ENCODE data around the gene SEMA3E.
"Not testable (repeated sequence)": the region's sequence is repeated elsewhere in the genome, so short reads cannot be mapped to it uniquely, and the experiment has no call there.

SEMA3E gene

GRCh38 chr7:83486957-83487356, 162.0 kb downstream of the SEMA3E start:
- DNase-seq (ENCODE audit: low read depth), result no peak

- no peak for DNase-seq (ENCODE audit: low read depth)
Observed at GRCh38 chr7:83486536-83486935, 162.4 kb downstream of the SEMA3E start.

GRCh38 chr7:83484826-83485225, 164.1 kb downstream of the SEMA3E start:
- no peak for DNase-seq (ENCODE audit: low read depth)

DNA sequence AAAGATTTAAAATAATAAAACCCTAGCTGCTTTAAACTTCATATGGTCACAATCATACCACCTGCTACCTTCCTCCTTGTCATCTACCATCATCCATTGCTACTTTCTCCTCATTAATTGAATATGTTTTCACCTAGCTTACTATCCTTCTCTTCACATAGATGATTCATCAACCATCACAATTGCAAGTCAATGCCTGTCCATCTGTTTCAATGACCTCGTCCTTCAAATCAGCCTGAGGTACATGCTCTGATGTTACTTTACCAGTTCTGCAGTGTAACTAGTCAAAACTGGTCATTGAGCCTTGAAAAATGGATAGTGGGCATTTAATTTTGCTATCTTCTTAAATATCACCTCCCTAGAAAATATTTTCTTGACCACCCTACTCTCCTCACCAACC, 164.7 kb downstream of the SEMA3E start:
- DNase-seq (ENCODE audit: low read depth), result no peak

DNA sequence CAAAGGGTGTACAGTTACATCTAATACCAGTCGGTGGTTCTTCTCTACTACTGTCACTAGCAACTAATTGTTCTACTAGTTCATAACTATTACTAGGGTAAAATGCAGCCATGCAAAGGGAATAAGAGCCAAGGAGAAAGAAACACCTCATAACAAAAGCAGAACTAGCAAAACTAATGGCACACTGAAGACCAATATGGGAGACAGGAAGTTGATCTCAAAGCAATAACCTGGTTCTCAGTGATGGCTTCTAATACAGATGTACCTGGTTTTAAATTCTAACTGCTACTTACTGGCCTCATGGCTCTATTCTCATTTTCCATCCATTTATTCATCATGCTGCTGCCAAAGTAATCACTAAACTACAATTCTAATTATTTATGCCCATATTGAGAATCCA, 170.3 kb downstream of the SEMA3E start:
- DNase-seq (ENCODE audit: low read depth), result no peak

DNA sequence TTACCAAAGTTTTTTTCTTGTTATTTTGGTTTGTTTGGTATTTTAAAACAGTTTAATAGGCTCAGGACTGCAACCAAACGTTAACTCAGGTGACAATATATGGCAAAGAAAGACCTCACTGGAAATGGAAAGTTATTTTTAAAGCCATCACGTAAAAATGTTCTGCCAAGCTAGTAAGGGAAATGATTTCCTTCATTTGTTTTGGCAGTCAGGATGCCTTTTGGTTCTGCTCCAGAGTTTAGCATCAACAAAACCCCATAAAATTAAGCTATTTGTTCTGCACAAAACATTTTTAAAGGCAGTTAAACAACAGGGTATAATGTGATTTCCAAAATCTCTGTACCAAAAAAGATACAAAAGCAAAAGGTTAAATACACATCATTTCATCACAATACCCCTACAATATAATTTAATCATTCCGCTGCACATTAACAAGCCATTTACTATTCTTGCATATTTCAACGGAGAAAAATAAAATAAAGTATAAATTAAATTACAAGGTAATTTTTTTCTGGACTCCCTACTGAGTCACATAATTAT, 172.4 kb downstream of the SEMA3E start:
- DNase-seq (ENCODE audit: low read depth), result no peak

DNA sequence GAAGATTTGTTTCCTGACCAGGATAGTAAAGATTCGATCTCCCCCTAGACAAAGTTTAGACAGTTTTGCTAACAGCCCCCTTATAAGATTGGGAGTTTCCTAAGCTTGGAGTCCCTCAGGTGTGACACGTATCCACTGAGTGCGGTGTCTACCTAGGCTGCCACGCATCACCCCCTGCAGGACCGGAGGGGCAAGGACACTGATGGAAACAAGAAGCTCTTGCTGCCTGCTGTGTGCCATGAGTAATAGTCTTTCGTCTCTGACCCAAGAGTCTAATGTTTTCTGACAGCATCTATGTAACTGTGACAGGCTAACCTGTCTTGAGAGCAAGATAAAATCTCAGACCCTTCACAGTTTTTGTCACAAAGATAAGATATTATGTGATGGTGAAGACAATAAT, 173.5 kb downstream of the SEMA3E start:
- DNase-seq (ENCODE audit: low read depth), result no peak

- no peak for DNase-seq (ENCODE audit: low read depth)
Observed at GRCh38 chr7:83472376-83472775, 176.6 kb downstream of the SEMA3E start.

DNA sequence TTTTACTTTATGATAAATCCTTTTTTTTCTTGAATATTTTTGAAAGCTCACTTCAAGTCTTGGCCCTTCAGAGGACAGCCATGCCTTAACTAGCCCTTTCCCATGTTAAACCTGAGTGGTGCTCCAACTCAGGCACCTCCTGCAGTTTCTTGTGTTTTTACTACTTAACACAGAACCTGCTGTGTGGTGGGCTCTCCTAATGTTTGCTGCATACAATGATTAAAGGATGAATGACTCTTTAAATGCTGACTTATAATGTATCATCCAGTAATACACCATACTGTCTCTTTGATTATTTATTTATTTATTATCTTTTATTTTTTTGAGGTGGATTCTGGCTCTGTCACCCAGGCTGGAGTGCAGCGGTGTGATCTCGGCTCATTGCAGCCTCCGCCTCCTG, 179.4 kb downstream of the SEMA3E start:
- no peak for DNase-seq (ENCODE audit: low read depth)

- no peak for DNase-seq (ENCODE audit: low read depth)
Observed at GRCh38 chr7:83469076-83469475, 179.9 kb downstream of the SEMA3E start.

DNA sequence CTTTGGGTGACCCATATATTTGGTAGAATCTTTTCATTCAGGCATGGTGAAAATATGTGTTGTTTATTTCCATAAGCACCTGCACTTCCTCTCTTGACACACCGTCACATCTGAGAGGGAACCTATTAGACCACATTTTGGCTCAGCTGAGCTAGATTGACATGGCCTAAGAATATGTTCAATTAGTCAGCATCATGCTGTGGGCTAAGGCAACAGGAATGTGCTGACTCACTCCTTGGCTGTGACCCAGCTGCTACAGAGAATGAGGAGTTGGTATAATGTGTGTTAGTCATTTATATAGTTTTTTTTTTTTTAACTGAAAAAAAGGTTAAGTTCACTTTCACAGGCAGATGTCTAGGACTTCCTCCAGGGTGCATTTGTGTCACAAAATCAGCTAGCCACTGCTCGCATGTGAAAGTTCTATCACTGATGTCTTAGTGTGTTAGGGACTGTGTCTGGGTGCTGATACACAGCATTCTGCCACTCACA, 180.6 kb downstream of the SEMA3E start:
- DNase-seq (ENCODE audit: low read depth), result no peak

- no peak for DNase-seq (ENCODE audit: low read depth)
Observed at GRCh38 chr7:83467493-83467892, 181.4 kb downstream of the SEMA3E start.

GRCh38 chr7:83466956-83467355, 182.0 kb downstream of the SEMA3E start:
- DNase-seq (ENCODE audit: low read depth), result no peak

GRCh38 chr7:83466187-83466923, 182.6 kb downstream of the SEMA3E start:
- DNase-seq (ENCODE audit: low read depth), result no peak

GRCh38 chr7:83465643-83466042, 183.3 kb downstream of the SEMA3E start:
- DNase-seq (ENCODE audit: low read depth), result no peak

DNA sequence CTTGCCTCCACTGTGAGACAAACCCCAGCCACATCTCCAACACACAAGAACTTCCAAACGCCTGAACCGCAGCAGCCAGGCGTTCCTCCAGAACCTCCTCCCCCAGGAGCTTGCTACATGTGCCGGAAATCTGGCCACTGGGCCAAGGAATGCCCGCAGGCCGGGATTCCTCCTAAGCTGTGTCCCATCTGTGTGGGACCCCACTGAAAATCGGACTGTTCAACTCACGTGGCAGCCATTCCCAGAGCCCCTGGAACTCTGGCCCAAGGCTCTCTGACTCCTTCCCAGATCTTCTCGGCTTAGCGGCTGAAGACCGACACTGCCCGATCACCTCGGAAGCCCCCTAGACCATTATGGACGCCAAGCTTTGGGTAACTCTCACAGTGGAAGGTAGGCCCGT, 187.1 kb downstream of the SEMA3E start:
- DNase-seq (ENCODE audit: low read depth), result not testable (repeated sequence)

GRCh38 chr7:83459930-83460653, 188.8 kb downstream of the SEMA3E start:
- DNase-seq (ENCODE audit: low read depth), result not testable (repeated sequence)

DNA sequence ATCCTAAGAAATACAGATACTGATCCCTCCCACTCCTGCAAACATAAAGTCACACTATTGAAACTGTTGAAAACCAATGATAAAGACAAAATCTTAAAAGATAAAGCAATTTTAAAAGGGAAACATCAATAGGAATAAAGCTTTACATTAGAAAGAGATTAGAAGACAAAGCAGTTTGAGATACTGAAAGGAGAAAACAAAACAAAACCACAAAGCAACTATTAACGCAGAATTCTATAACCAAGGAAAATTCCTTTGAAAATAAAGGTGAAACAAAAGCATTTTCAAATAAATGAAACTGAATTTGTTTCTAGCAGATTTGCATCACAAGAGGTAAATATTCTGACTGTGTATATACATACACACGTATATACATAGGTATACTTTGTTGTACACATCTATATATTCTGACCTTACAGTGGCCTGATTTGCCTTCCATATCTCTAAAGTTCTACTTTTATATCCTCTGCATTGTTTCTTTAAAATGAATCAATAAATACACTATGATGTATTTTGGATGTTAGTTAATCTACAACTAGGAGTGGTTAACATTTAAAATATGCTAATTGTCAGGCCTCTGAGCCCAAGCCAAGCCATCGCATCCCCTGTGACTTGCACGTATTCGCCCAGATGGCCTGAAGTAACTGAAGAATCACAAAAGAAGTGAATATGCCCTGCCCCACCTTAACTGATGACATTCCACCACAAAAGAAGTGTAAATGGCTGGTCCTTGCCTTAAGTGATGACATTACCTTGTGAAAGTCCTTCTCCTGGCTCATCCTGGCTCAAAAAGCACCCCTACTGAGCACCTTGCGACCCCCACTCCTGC, 189.6 kb downstream of the SEMA3E start:
- DNase-seq (ENCODE audit: low read depth), result not testable (repeated sequence)

- no peak for DNase-seq (ENCODE audit: low read depth)
Observed at GRCh38 chr7:83457022-83457892, 191.7 kb downstream of the SEMA3E start.

GRCh38 chr7:83456413-83456812, 192.5 kb downstream of the SEMA3E start:
- no peak for DNase-seq (ENCODE audit: low read depth)

- no peak for DNase-seq (ENCODE audit: low read depth)
Observed at GRCh38 chr7:83455612-83456011, 193.3 kb downstream of the SEMA3E start.

Measured in stimulated activated CD8-positive, alpha-beta memory T cell treated with anti-CD3 and anti-CD28 coated beads, Interleukin-7, amount 100 ng/mL, for 24 hours (primary cell).